Measurements from ENCODE around the gene INO80E. TPM values are rescaled to one million over a fixed set of nuclear protein-coding genes. Genes with fewer than 3 reads are reported as not detected.
A peak's percentile ranks its signal among the peaks of the same experiment; 100 is the strongest.

Gene INO80E
- total and polyA plus RNA-seq, 12 donors = 23.2 to 80.4 (median 31.1) TPM

DNA sequence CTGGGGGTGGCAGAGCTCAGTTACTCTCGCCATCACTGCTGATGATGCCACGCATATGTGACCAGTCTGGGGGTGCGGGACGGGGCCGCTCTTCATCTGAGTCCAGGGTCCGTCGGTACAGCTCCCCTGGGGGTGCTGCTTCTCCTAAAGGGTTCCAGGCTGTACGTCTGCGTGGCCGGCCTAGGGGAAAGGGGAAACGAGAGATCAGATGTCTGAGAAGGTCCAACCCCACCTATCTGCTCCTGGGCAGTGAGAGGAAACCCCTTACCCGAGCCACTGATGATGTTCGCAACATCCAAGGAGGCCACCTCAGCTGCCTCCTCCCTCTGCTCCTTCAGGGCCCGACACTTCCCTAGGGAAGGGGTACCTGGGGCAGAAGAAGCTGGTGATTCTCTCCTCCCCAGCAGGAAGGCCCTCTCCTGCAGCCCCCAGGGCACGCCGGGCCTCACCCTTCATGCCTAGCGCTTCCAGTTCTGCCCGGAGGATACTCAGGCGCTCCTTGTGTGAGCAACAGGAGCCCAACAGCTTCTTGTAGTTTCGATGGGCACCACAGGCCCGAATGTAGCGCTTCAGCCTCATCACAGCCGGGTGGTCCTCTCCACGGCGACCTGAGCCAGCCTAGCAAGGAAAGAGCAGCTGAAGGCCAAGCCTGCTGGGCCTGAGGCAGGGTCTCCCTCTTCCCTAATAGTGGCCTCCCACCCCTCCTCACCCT lies 2.7 kb upstream of the INO80E start:
- peaks cover 0 to 67% (median 35%) of the 10 kb centered on the region in 9 donors for H3K36me3 ChIP-seq
- no peak for DNase-seq
- intact Hi-C loops (cut with DNase I) = loop anchor here in 3 of 10 donors (10.0 kb wide), 3 partner anchors 69 to 179 kb away; partner anchors contain the start of genes CDIPT (in 1 of the 3), KCTD13 (in 1 of the 3), PAGR1 (in 1 of the 3) and PRRT2 (in 1 of the 3)

DNA sequence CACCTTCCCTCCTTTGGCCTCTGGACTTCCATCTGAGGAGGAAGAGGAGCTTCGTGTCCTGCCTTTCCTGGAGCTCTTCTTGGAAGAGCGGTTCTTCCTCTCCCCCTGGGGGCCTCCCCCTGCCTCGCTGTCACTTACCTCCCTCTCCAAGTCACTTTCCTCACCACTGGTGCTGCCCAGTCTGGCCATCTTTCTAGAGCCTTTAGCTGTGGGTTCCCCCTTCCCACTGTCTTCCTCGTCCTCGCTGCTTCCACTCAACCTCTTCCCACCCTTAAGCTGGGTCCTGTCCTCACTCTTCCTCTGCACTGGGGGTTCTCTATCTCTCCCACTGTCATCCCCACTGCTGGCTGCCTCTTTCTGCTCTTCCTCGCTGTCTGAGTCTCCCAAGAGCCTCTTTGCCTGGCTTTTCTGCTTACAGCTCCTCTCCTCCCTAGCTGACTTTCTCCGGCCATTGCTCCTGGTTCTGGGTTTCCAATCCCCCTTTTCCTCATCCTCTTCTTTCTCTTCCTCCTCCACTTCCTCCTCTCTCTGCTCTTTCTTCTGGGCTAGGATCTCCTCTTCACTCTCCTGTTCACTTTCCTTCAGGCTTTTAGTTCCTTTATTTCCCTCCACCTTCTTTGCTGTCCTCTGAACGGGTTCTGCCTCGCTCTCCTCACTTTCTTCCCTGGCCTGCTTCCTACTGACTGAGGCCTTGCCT lies 2.0 kb upstream of the INO80E start:
- ATAC-seq = no peak
- peak overlapping the region in 5 of 10 donors; percentile 66 to 91 (median 87) for H3K4me3 ChIP-seq

More for the DNA sequence above, 2.7 kb upstream of the INO80E start:
- Histone ChIP-seq H3K27ac (peak overlapping the region in 1 of 10 donors; percentile 36), H3K27me3 (no peaks in the 10 kb centered on the region), H3K4me1 (peaks cover 7 to 40% (median 28%) of the 10 kb centered on the region in 9 donors), H3K9me3 (no peaks in the 10 kb centered on the region), H3K4me3 (no peak overlapping the region)
- no peak for ATAC-seq
- WGBS, 2 donors = 84 to 85% methylated on average over 25 of the region's 25 CpGs
- TF ChIP-seq, protein P1, sequence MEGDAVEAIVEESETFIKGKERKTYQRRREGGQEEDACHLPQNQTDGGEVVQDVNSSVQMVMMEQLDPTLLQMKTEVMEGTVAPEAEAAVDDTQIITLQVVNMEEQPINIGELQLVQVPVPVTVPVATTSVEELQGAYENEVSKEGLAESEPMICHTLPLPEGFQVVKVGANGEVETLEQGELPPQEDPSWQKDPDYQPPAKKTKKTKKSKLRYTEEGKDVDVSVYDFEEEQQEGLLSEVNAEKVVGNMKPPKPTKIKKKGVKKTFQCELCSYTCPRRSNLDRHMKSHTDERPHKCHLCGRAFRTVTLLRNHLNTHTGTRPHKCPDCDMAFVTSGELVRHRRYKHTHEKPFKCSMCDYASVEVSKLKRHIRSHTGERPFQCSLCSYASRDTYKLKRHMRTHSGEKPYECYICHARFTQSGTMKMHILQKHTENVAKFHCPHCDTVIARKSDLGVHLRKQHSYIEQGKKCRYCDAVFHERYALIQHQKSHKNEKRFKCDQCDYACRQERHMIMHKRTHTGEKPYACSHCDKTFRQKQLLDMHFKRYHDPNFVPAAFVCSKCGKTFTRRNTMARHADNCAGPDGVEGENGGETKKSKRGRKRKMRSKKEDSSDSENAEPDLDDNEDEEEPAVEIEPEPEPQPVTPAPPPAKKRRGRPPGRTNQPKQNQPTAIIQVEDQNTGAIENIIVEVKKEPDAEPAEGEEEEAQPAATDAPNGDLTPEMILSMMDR (IDR thresholded peaks at IDR 0.05) = no peak

DNA sequence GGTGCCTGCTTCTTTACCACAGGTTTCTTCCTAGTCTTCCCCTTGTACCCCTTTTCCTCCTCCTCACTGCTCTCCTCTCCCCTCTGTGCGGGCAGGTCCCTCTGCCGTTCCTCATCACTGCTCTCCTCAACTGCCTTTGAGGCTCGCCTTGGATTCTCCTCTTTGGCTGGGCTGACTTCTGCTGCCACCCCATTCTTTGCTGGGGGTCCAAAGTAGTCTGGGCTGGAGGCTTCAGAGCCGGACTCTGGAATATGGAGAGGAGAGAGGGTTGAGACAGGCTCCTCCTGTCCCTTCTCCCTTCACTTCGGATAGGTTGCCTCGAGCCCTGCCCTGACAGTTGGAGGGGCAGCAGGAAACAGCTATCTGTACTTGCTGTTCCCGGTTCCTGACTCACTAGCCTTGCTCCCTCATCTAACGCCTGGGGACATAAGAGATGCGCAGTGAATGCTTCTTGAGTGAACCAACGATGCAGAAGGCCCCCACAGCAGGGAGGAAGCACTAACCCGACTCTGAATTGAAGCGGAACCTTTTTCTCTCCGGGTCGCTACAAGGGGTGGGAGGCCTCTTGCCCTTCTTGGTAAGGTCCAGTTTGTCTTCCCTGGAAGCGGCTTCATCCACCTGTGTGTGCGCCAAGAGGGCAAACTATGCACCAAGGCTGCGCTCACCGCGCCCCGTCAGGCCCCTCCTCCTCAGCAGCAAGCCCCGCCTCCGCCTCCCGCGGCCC lies 1.3 kb upstream of the INO80E start:
- DNase-seq (peak; percentile 44 to 61), ATAC-seq (peak; percentile 14 to 56 (median 44))
- no peaks in the 10 kb centered on the region for H3K27me3 ChIP-seq
- peaks cover 0 to 63% (median 28%) of the 10 kb centered on the region in 9 donors for H3K36me3 ChIP-seq
- 10 to 11% methylated on average over 24 of the region's 24 CpGs for WGBS, 2 donors
- H3K4me3 ChIP-seq = peak overlapping the region; percentile 55 to 97 (median 82)
- peak overlapping the region; percentile 87 to 99 (median 96) for H3K27ac ChIP-seq
- H3K4me1 ChIP-seq = peaks cover 7 to 40% (median 28%) of the 10 kb centered on the region in 9 donors
- H3K9me3 ChIP-seq = no peaks in the 10 kb centered on the region
- TF ChIP-seq, protein P1 (IDR thresholded peaks at IDR 0.05) = no peak
- intact Hi-C loops (cut with DNase I) = loop anchor here in 6 of 10 donors (1.0 to 10.0 kb wide), 8 partner anchors 14 to 180 kb away; partner anchors contain the start of genes TMEM219 (in 3 of the 6), CDIPT (in 1 of the 6), KCTD13 (in 1 of the 6) and PAGR1 (in 1 of the 6)

More for the DNA sequence above, 2.0 kb upstream of the INO80E start:
- H3K4me1 ChIP-seq = peaks cover 7 to 40% (median 28%) of the 10 kb centered on the region in 9 donors
- intact Hi-C loops (cut with DNase I) = loop anchor here in 6 of 10 donors (2.0 to 10.0 kb wide), 6 partner anchors 13 to 179 kb away; partner anchors contain the start of genes CDIPT (in 1 of the 6), KCTD13 (in 1 of the 6), PAGR1 (in 1 of the 6) and PRRT2 (in 1 of the 6)
- TF ChIP-seq, protein P1 (IDR thresholded peaks at IDR 0.05) = no peak
- 76 to 78% methylated on average over 9 of the region's 9 CpGs for WGBS, 2 donors
- peak overlapping the region in 8 of 10 donors; percentile 92 to 99 (median 97) for H3K27ac ChIP-seq
- H3K27me3 ChIP-seq = no peaks in the 10 kb centered on the region
- peaks cover 0 to 64% (median 31%) of the 10 kb centered on the region in 9 donors for H3K36me3 ChIP-seq
- no peaks in the 10 kb centered on the region for H3K9me3 ChIP-seq
- no peak for DNase-seq
